22Rv1 (cell line): Measurements from ENCODE around the gene PLAC8L1.

Experiments
- CTCF ChIP-seq: fragments of 450-650 bp; IDR thresholded peaks from 2 replicates; pipeline ENCODE4 v1.5.1; 2017; ENCODE audit warnings: mild to moderate bottlenecking
- ZFX ChIP-seq: fragments of 450-650 bp; IDR thresholded peaks from 2 replicates; pipeline ENCODE4 v1.6.1; 2017; ENCODE audit warnings: antibody characterized with exemption, borderline replicate concordance

- TF ChIP-seq CTCF: no peak
- no peak for TF ChIP-seq ZFX
Observed at GRCh38 chr5:146118322-146118721, 12.9 kb upstream of the PLAC8L1 start.
